Endothelial cell of umbilical vein (primary cell): ENCODE data around the gene YPEL1. TPM values are rescaled to one million over a fixed set of nuclear protein-coding genes. Genes with fewer than 3 reads are reported as not detected.

Experiments
- Bru-seq: library from RNA; stranded (reverse); fragments of 400-500 nt; gene quantifications from one replicate; lab custom pipeline; 2021; lab: Mats Ljungman, UMichigan
- BruChase-seq, 2 experiments: library from RNA; stranded (reverse); fragments of 400-500 nt; gene quantifications; one replicate each; lab custom pipeline; 2021; lab: Mats Ljungman, UMichigan
- BruUV-seq: library from RNA; stranded (reverse); fragments of 400-500 nt; replicated peaks from 2 replicates; lab custom pipeline; 2021; lab: Mats Ljungman, UMichigan
- CTCF ChIA-PET: fragments of 300-600, 350-600 bp; sonication (Branson Sonifier 250); formaldehyde crosslinking; loops from one replicate; lab custom pipeline; 2021; ENCODE audit warnings: antibody characterized with exemption, inconsistent platforms; lab: Charles Lee
- POLR2A ChIA-PET: fragments of 300-600, 350-600 bp; sonication (Branson Sonifier 250); formaldehyde crosslinking; loops from one replicate; lab custom pipeline; 2021; ENCODE audit warnings: antibody characterized with exemption, inconsistent platforms; lab: Charles Lee
- DNase-seq: peaks from one replicate; pipeline ENCODE4 v3.0.0-alpha.2; 2011; ENCODE audit warnings: low read depth, low spot score
- FAIRE-seq: peaks from 2 replicates; lab custom pipeline; 2011; peaks lifted over from hg19 to GRCh38; lab: Jason Lieb, UNC
- H2AFZ ChIP-seq: 2 replicates; pipeline ENCODE4 v1.6.0; 2012; ENCODE audit warnings: low read depth, low read length, control low read depth, inconsistent platforms
- H3K27ac ChIP-seq: 2 replicates; pipeline ENCODE4 v1.5.1; 2011; ENCODE audit warnings: low read depth, mild to moderate bottlenecking, control low read depth, low read length, moderate library complexity; ENCODE audit not compliant: insufficient read depth
- H3K27me3 ChIP-seq, 2 experiments: 2 replicates each; pipeline versions ENCODE4 v1.6.0 to v1.6.1; 2011; ENCODE audit warnings: low read length in 2 of 2, mixed read lengths in 1 of 2; ENCODE audit not compliant: control insufficient read depth in 2 of 2, insufficient read depth in 2 of 2
- H3K36me3 ChIP-seq, 2 experiments: 2 replicates in 1 of 2; 3 replicates in 1 of 2; pipeline ENCODE4 v1.5.1; 2011; ENCODE audit warnings: low read length in 2 of 2, mild to moderate bottlenecking in 1 of 2, moderate library complexity in 1 of 2; ENCODE audit not compliant: control insufficient read depth in 2 of 2, insufficient read depth in 2 of 2; ENCODE audit errors: extremely low read depth in 1 of 2
- H3K4me1 ChIP-seq: 3 replicates; pipeline ENCODE4 v1.5.1; 2011; ENCODE audit warnings: mild to moderate bottlenecking, low read length; ENCODE audit not compliant: control insufficient read depth, insufficient read depth; ENCODE audit errors: extremely low read depth
- H3K4me2 ChIP-seq: 2 replicates; pipeline ENCODE4 v1.6.1; 2011; ENCODE audit warnings: low read length, control low read depth, mixed read lengths; ENCODE audit not compliant: insufficient read depth
- H3K4me3 ChIP-seq, 3 experiments: fragments of 200-600 bp in 1 of 3; sonication (generic), shearing (Covaris generic) in 1 of 3; replicated peaks in 1 of 3; 2 replicates each; pipeline ENCODE4 v1.5.1; 2011 to 2016; ENCODE audit warnings: control low read depth in 3 of 3, low read length in 3 of 3, mild to moderate bottlenecking in 2 of 3, inconsistent platforms in 1 of 3, low read depth in 1 of 3, moderate library complexity in 1 of 3; ENCODE audit not compliant: insufficient read depth in 1 of 3
- H3K79me2 ChIP-seq: 2 replicates; pipeline ENCODE4 v1.6.0; 2012; ENCODE audit warnings: low read length, inconsistent platforms; ENCODE audit not compliant: control insufficient read depth, insufficient read depth
- H3K9ac ChIP-seq: replicated peaks from 2 replicates; pipeline ENCODE3; 2011; ENCODE audit warnings: low read length, control low read depth; ENCODE audit not compliant: insufficient read depth; ENCODE audit errors: extremely low read depth
- H3K9me1 ChIP-seq: replicated peaks from 3 replicates; pipeline ENCODE4 v1.6.0; 2011; ENCODE audit warnings: mild to moderate bottlenecking, low read length; ENCODE audit not compliant: control insufficient read depth, insufficient read depth; ENCODE audit errors: extremely low read depth
- H3K9me3 ChIP-seq: replicated peaks from 2 replicates; pipeline ENCODE4 v1.5.1; 2012; ENCODE audit warnings: low read length, inconsistent platforms; ENCODE audit not compliant: control insufficient read depth, insufficient read depth
- H4K20me1 ChIP-seq: replicated peaks from 2 replicates; pipeline ENCODE3; 2011; ENCODE audit warnings: mild to moderate bottlenecking, low read length; ENCODE audit not compliant: control insufficient read depth, insufficient read depth; ENCODE audit errors: extremely low read depth
- FOS ChIP-seq: IDR thresholded peaks from 2 replicates; pipeline ENCODE4 v1.6.1; 2011; ENCODE audit warnings: mild to moderate bottlenecking, low read length, moderate library complexity, borderline replicate concordance; ENCODE audit not compliant: insufficient read depth
- MAX ChIP-seq: IDR thresholded peaks from 2 replicates; pipeline ENCODE4 v1.6.1; 2011; ENCODE audit not compliant: insufficient read depth, insufficient read length
- POLR2AphosphoS5 ChIP-seq: IDR thresholded peaks from 2 replicates; pipeline ENCODE4 v1.6.1; 2012; ENCODE audit warnings: low read depth, mild to moderate bottlenecking, control low read depth, low read length, moderate library complexity; ENCODE audit not compliant: insufficient read depth
- dilution Hi-C: fragments of 300-500 bp; cut with MboI; formaldehyde crosslinking; loops from one replicate; pipeline ENCODE4 v1.15.0; 2019; ENCODE audit warnings: low sequenced_read_pairs; ENCODE audit not compliant: extremely low pct_ligation_motif_present
- intact Hi-C: fragments of 100-400 bp; cut with micrococcal nuclease; formaldehyde crosslinking; loops from one replicate; pipeline ENCODE4 v1.10.0; 2022
- long read RNA-seq: library from polyadenylated mRNA; stranded (forward); transcript quantifications from one replicate; pipeline ENCODE4 v2.0.0, GENCODE V29; 2021
- polyA minus RNA-seq, 3 experiments: library from RNA; depleted of rRNA, polyadenylated mRNA; stranded (reverse); fragments of >200 nt; gene quantifications; 1 replicate in 1 of 3; 2 replicates in 2 of 3; pipeline ENCODE4 v1.2.3, GENCODE V29; 2011
- polyA plus RNA-seq, 4 experiments: library from polyadenylated mRNA; depleted of rRNA in 3 of 4; stranded (reverse) in 3 of 4; unstranded in 1 of 4; fragments of >200 nt; gene quantifications; 2 replicates each; pipeline versions ENCODE4 v1.2.1 to v1.2.3, GENCODE V29; 2011 to 2012; ENCODE audit warnings: missing spikeins in 1 of 4
- total RNA-seq: library from RNA; stranded (reverse); gene quantifications from 2 replicates; pipeline ENCODE4 v1.2.3, GENCODE V29; 2021

Gene YPEL1
- total RNA-seq, result 6.2 and 6.5 TPM in 2 replicates
- polyA plus RNA-seq, result 3.1 and 3.7 TPM in 2 replicates
- polyA plus RNA-seq (2011; cell fraction: cytosol; rRNA removed), result 3.5 and 3.9 TPM in 2 replicates
- polyA plus RNA-seq (2011; cell fraction: nucleus; rRNA removed), result 8.5 TPM in 2 replicates
- 2.9 and 3.3 TPM in 2 replicates for polyA plus RNA-seq (2012)
- polyA minus RNA-seq, result 3.8 and 11.9 TPM in 2 replicates
- polyA minus RNA-seq (2011; cell fraction: cytosol; rRNA and poly(A)+ RNA removed), result not detected
- polyA minus RNA-seq (2011; cell fraction: nucleus; rRNA and poly(A)+ RNA removed), result 2.9 and 3.0 TPM in 2 replicates
- Bru-seq, nascent RNA, result percentile 46 among the genes with signal in this experiment
- percentile 46 among the genes with signal in this experiment for BruChase-seq, experiment 1, labeled RNA remaining after a 6-hour chase
- BruChase-seq, experiment 2, labeled RNA remaining after a 2-hour chase, result percentile 51 among the genes with signal in this experiment
- long read RNA-seq, full-length matches to known transcripts, result 6 of 13 reads
- long read RNA-seq, partial matches to known transcripts, result 5 of 13 reads
- long read RNA-seq, other reads (novel, unspliced or antisense), result 2 of 13 reads

- intact Hi-C loops (loop anchor here (2.0 to 5.0 kb wide), 3 partner anchors 23 to 207 kb away; partner anchors contain the start of gene MAPK1), dilution Hi-C loops (no loop called here)
- DNase-seq (peak; percentile 98), FAIRE-seq (peak; percentile 85)
- BruUV-seq, result no TSS peak
- TF ChIP-seq POLR2AphosphoS5 (peak; percentile 32), MAX (peak; percentile 85), FOS (no peak)
- Histone ChIP-seq H3K9ac (peak within 1 kb of the TSS; percentile 39), H3K9me3 (no peaks in the 10 kb centered on the region), H3K4me1 (peaks cover 7% of the 10 kb centered on the region), H3K9me1 (no peaks in the 10 kb centered on the region), H3K4me3 (peak within 1 kb of the TSS; percentile 48 to 66 (median 52)), H3K27ac (no peak within 1 kb of the TSS), H4K20me1 (no peaks in the 10 kb centered on the region), H2AFZ (peak within 1 kb of the TSS; percentile 89), H3K79me2 (no peaks in the 10 kb centered on the region), H3K36me3 (no peaks in the 10 kb centered on the region), H3K4me2 (peak within 1 kb of the TSS; percentile 87), H3K27me3 (peaks cover 0 to 7% of the 10 kb centered on the region in 2 experiments)
- CTCF ChIA-PET, result interaction anchor here (0.7 kb wide), 1 partner anchor 29 kb away, joined by 3 read pairs; no protein-coding TSS in a partner anchor
- POLR2A ChIA-PET, result interaction anchor here (0.7 to 1.4 kb wide), 7 partner anchors 11 to 140 kb away, joined by 3 to 5 read pairs (median 3); no protein-coding TSS in a partner anchor
These were observed at the start of gene YPEL1 for GRCh38 chr22:21735200-21736083. Gene YPEL1 (minus strand): TSS chr22:21735794. CDS start chr22:21710744, 25,050 bp downstream.
